Panc1 (cell line): ENCODE measurements around the gene CDH12. TPM values are rescaled to one million over a fixed set of nuclear protein-coding genes. Genes with fewer than 3 reads are reported as not detected.

Experiments used
- ATAC-seq: fragments of 200-7000 bp; cut with Tn5 transposase; 2 replicates; pipeline ENCODE4 v1.9.1; 2020; ENCODE audit warnings: mild to moderate bottlenecking, moderate library complexity
- BruUV-seq: library from RNA; stranded (reverse); fragments of 400-500 nt; replicated peaks from 2 replicates; lab custom pipeline; 2021; lab: Mats Ljungman, UMichigan
- CTCF ChIA-PET: fragments of 300-600 bp; sonication (Branson Sonifier 250); formaldehyde crosslinking; loops from one replicate; lab custom pipeline; 2022; ENCODE audit warnings: antibody characterized with exemption; lab: Charles Lee
- POLR2A ChIA-PET: fragments of 300-600 bp; sonication (Branson Sonifier 250); formaldehyde crosslinking; loops from one replicate; lab custom pipeline; 2022; ENCODE audit warnings: antibody characterized with exemption; lab: Charles Lee
- DNase-seq: peaks from one replicate; pipeline ENCODE4 v3.0.0-alpha.2; 2010; ENCODE audit warnings: low read depth, low spot score
- H3K27ac ChIP-seq: 2 replicates; pipeline ENCODE4 v1.5.1; 2011; ENCODE audit warnings: mild to moderate bottlenecking, low read length, inconsistent platforms
- H3K27me3 ChIP-seq: fragments of 200-500 bp; sonication (Bioruptor generic); 2 replicates; pipeline ENCODE4 v1.6.0; 2014; ENCODE audit warnings: low read length, inconsistent platforms; ENCODE audit not compliant: control insufficient read depth, insufficient read depth
- H3K36me3 ChIP-seq: fragments of 200-500 bp; sonication (Bioruptor generic); 2 replicates; pipeline ENCODE4 v1.5.1; 2014; ENCODE audit warnings: inconsistent platforms, mild to moderate bottlenecking, low read length, moderate library complexity; ENCODE audit not compliant: control insufficient read depth, insufficient read depth
- H3K4me1 ChIP-seq: 2 replicates; pipeline ENCODE4 v1.5.1; 2011; ENCODE audit warnings: inconsistent platforms, mild to moderate bottlenecking, low read length, moderate library complexity; ENCODE audit not compliant: control insufficient read depth, insufficient read depth
- H3K4me3 ChIP-seq, 2 experiments: 2 replicates each; pipeline ENCODE4 v1.5.1; 2011 to 2012; ENCODE audit warnings: low read depth in 2 of 2, low read length in 2 of 2, mild to moderate bottlenecking in 2 of 2, inconsistent platforms in 1 of 2, moderate library complexity in 1 of 2
- H3K9me3 ChIP-seq: fragments of 200-500 bp; sonication (Bioruptor generic); 2 replicates; pipeline ENCODE4 v1.5.1; 2014; ENCODE audit warnings: low read depth, mild to moderate bottlenecking, inconsistent platforms, low read length, moderate library complexity; ENCODE audit not compliant: control insufficient read depth, insufficient read depth
- CTCF ChIP-seq: fragments of 450-650 bp; IDR thresholded peaks from 2 replicates; pipeline ENCODE4 v1.5.1; 2017; ENCODE audit warnings: mild to moderate bottlenecking
- POLR2AphosphoS5 ChIP-seq: IDR thresholded peaks from 2 replicates; pipeline ENCODE4 v1.6.1; 2012; ENCODE audit warnings: mild to moderate bottlenecking, low read depth, low read length, moderate library complexity
- REST ChIP-seq, 2 experiments: IDR thresholded peaks; 2 replicates each; pipeline ENCODE4 v1.6.1; 2011 to 2012; ENCODE audit warnings: low read depth in 2 of 2, control low read depth in 1 of 2, low read length in 1 of 2, mild to moderate bottlenecking in 1 of 2, moderate library complexity in 1 of 2; ENCODE audit not compliant: insufficient read depth in 1 of 2
- SIN3A ChIP-seq: IDR thresholded peaks from 2 replicates; pipeline ENCODE4 v1.6.1; 2012; ENCODE audit warnings: low read depth, mild to moderate bottlenecking, low read length, moderate library complexity, borderline replicate concordance; ENCODE audit not compliant: insufficient read depth
- TCF7L2 ChIP-seq: IDR thresholded peaks from 2 replicates; pipeline ENCODE4 v1.6.1; 2011; ENCODE audit warnings: mild to moderate bottlenecking, low read depth, low read length, inconsistent platforms
- in situ Hi-C: cut with HindIII; loops from 2 replicates; pipeline ENCODE4 v1.10.0; 2016; ENCODE audit warnings: low sequenced_read_pairs, low pct_unique_long_range_greater_than_20kb
- intact Hi-C: fragments of 100-400 bp; cut with micrococcal nuclease; formaldehyde crosslinking; loops from one replicate; pipeline ENCODE4 v1.10.0; 2022; ENCODE audit not compliant: unreplicated experiment
- total RNA-seq: library from RNA; stranded (reverse); gene quantifications from one replicate; pipeline ENCODE4 v1.2.1, GENCODE V29; 2021; ENCODE audit not compliant: unreplicated experiment

CDH12 gene
- total RNA-seq, 1 experiment from 2014 or later, result not detected

- H3K4me1 ChIP-seq, result no peaks in the 10 kb centered on the region
- in situ Hi-C loops, result no loop called here
- no peak for TF ChIP-seq POLR2AphosphoS5
- TF ChIP-seq TCF7L2, result no peak
- TF ChIP-seq CTCF, result no peak
- no peak for TF ChIP-seq REST (IDR thresholded peaks at IDR 0.05; ENCODE audit: insufficient read depth in 1 of 2, low read depth in 2 of 2, low read length in 1 of 2)
- no peak for TF ChIP-seq SIN3A
- no peak overlapping the region for H3K4me3 ChIP-seq
- CTCF ChIA-PET, result no interaction called here
- ATAC-seq, result no peak
- BruUV-seq, result no TSS peak
- POLR2A ChIA-PET, result no interaction called here
- DNase-seq, result no peak
- intact Hi-C loops, result no loop called here
- no peaks in the 10 kb centered on the region for H3K27me3 ChIP-seq
- no peaks in the 10 kb centered on the region for H3K9me3 ChIP-seq
- H3K36me3 ChIP-seq, result no peaks in the 10 kb centered on the region
- no peak overlapping the region for H3K27ac ChIP-seq
Observed at GRCh38 chr5:22896152-22896551, 43.0 kb upstream of the CDH12 start.

GRCh38 chr5:22892441-22892840, 39.3 kb upstream of the CDH12 start:
- in situ Hi-C loops (no loop called here), intact Hi-C loops (no loop called here)
- no peaks in the 10 kb centered on the region for H3K4me1 ChIP-seq
- H3K36me3 ChIP-seq, result no peaks in the 10 kb centered on the region
- H3K27me3 ChIP-seq, result no peaks in the 10 kb centered on the region
- TF ChIP-seq TCF7L2, result no peak
- TF ChIP-seq POLR2AphosphoS5, result no peak
- no peak for TF ChIP-seq CTCF
- TF ChIP-seq SIN3A, result no peak
- no peak for TF ChIP-seq REST (IDR thresholded peaks at IDR 0.05; ENCODE audit: insufficient read depth in 1 of 2, low read depth in 2 of 2, low read length in 1 of 2)
- no peak overlapping the region for H3K4me3 ChIP-seq
- POLR2A ChIA-PET, result no interaction called here
- CTCF ChIA-PET, result no interaction called here
- DNase-seq, result no peak
- H3K27ac ChIP-seq, result no peak overlapping the region
- H3K9me3 ChIP-seq, result no peaks in the 10 kb centered on the region
- no TSS peak for BruUV-seq
- no peak for ATAC-seq
